IPS DF 6.9 (cell line): ENCODE data around the gene TGFBR3.

Experiments
- DNase-seq: peaks from one replicate; pipeline ENCODE4 v3.0.0-alpha.2; 2013; ENCODE audit warnings: low read depth, low spot score
- H3K27ac ChIP-seq: one replicate; pipeline ENCODE4 v1.5.1; 2013; ENCODE audit warnings: low read length, control low read depth
- H3K27me3 ChIP-seq: 2 replicates; pipeline ENCODE4 v1.6.1; 2013; ENCODE audit warnings: mild to moderate bottlenecking, low read length; ENCODE audit not compliant: control insufficient read depth, insufficient read depth
- H3K36me3 ChIP-seq: 2 replicates; pipeline ENCODE4 v1.6.1; 2013; ENCODE audit warnings: low read length; ENCODE audit not compliant: control insufficient read depth, insufficient read depth
- H3K4me1 ChIP-seq: 2 replicates; pipeline ENCODE4 v1.6.1; 2013; ENCODE audit warnings: low read length; ENCODE audit not compliant: control insufficient read depth, insufficient read depth
- H3K4me3 ChIP-seq: 2 replicates; pipeline ENCODE4 v1.5.1; 2013; ENCODE audit warnings: mild to moderate bottlenecking, low read length
- H3K9me3 ChIP-seq: 2 replicates; pipeline ENCODE4 v1.6.1; 2013; ENCODE audit warnings: low read length, inconsistent platforms; ENCODE audit not compliant: control insufficient read depth, insufficient read depth
- WGBS: extraction: QIAGEN DNeasy Blood & Tissue Kit; methylation state at CpG from one replicate; pipeline ENCODE4 v1.1.7; 2013; ENCODE audit warnings: mixed read lengths, missing lambda C conversion rate; ENCODE audit not compliant: insufficient read length, insufficient coverage; 5-methylcytosine and 5-hydroxymethylcytosine counted together

Gene TGFBR3

GRCh38 chr1:91801496-91802115 lies 84.3 kb downstream of the TGFBR3 start:
- no peaks in the 10 kb centered on the region for H3K9me3 ChIP-seq
- no peak overlapping the region for H3K4me3 ChIP-seq
- H3K4me1 ChIP-seq, result no peaks in the 10 kb centered on the region
- DNase-seq, result no peak
- no peaks in the 10 kb centered on the region for H3K27me3 ChIP-seq
- WGBS, result no CpG with 5 or more reads among the region's 3 CpGs
- H3K27ac ChIP-seq, result no peak overlapping the region
- no peaks in the 10 kb centered on the region for H3K36me3 ChIP-seq

GRCh38 chr1:91799863-91800262 lies 86.1 kb downstream of the TGFBR3 start:
- H3K27ac ChIP-seq, result no peak overlapping the region
- no peaks in the 10 kb centered on the region for H3K9me3 ChIP-seq
- no CpG with 5 or more reads among the region's 3 CpGs for WGBS
- DNase-seq, result no peak
- no peaks in the 10 kb centered on the region for H3K4me1 ChIP-seq
- no peak overlapping the region for H3K4me3 ChIP-seq
- no peaks in the 10 kb centered on the region for H3K36me3 ChIP-seq
- no peaks in the 10 kb centered on the region for H3K27me3 ChIP-seq

- DNase-seq, result no peak
- H3K27ac ChIP-seq, result no peak overlapping the region
- H3K9me3 ChIP-seq, result no peaks in the 10 kb centered on the region
- no CpG with 5 or more reads among the region's 5 CpGs for whole genome bisulfite sequencing
- H3K4me3 ChIP-seq, result no peak overlapping the region
- no peaks in the 10 kb centered on the region for H3K27me3 ChIP-seq
- H3K4me1 ChIP-seq, result no peaks in the 10 kb centered on the region
- H3K36me3 ChIP-seq, result no peaks in the 10 kb centered on the region
Measured at GRCh38 chr1:91799159-91799558, 86.8 kb downstream of the TGFBR3 start.

- WGBS, result no CpG with 5 or more reads among the region's 2 CpGs
- Histone ChIP-seq H3K27ac (no peak overlapping the region), H3K4me1 (no peaks in the 10 kb centered on the region), H3K9me3 (no peaks in the 10 kb centered on the region), H3K36me3 (no peaks in the 10 kb centered on the region), H3K27me3 (no peaks in the 10 kb centered on the region), H3K4me3 (no peak overlapping the region)
- DNase-seq, result no peak
Measured at GRCh38 chr1:91798740-91799139, 87.2 kb downstream of the TGFBR3 start.

GRCh38 chr1:91798241-91798648 lies 87.7 kb downstream of the TGFBR3 start:
- no CpG with 5 or more reads among the region's 5 CpGs for WGBS
- H3K4me1 ChIP-seq, result no peaks in the 10 kb centered on the region
- H3K27ac ChIP-seq, result no peak overlapping the region
- no peak for DNase-seq
- no peaks in the 10 kb centered on the region for H3K9me3 ChIP-seq
- H3K4me3 ChIP-seq, result no peak overlapping the region
- no peaks in the 10 kb centered on the region for H3K36me3 ChIP-seq
- no peaks in the 10 kb centered on the region for H3K27me3 ChIP-seq

- no peaks in the 10 kb centered on the region for H3K36me3 ChIP-seq
- DNase-seq, result no peak
- no peak overlapping the region for H3K27ac ChIP-seq
- H3K4me3 ChIP-seq, result no peak overlapping the region
- no peaks in the 10 kb centered on the region for H3K9me3 ChIP-seq
- WGBS, result no CpG with 5 or more reads among the region's 1 CpG
- H3K4me1 ChIP-seq, result no peaks in the 10 kb centered on the region
- no peaks in the 10 kb centered on the region for H3K27me3 ChIP-seq
Measured at GRCh38 chr1:91797164-91797563, 88.8 kb downstream of the TGFBR3 start.

GRCh38 chr1:91796390-91796654 lies 89.6 kb downstream of the TGFBR3 start:
- no CpG with 5 or more reads among the region's 4 CpGs for WGBS
- H3K27ac ChIP-seq, result no peak overlapping the region
- DNase-seq, result no peak
- H3K4me1 ChIP-seq, result peaks cover 2% of the 10 kb centered on the region; the same call in 1 of the 2 replicates
- no peaks in the 10 kb centered on the region for H3K9me3 ChIP-seq
- H3K27me3 ChIP-seq, result no peaks in the 10 kb centered on the region
- H3K4me3 ChIP-seq, result no peak overlapping the region
- no peaks in the 10 kb centered on the region for H3K36me3 ChIP-seq

GRCh38 chr1:91795591-91796389 lies 90.2 kb downstream of the TGFBR3 start:
- no CpG with 5 or more reads among the region's 7 CpGs for WGBS
- H3K27ac ChIP-seq, result no peak overlapping the region
- no peaks in the 10 kb centered on the region for H3K9me3 ChIP-seq
- H3K4me1 ChIP-seq, result peaks cover 2% of the 10 kb centered on the region; the same call in 1 of the 2 replicates
- no peaks in the 10 kb centered on the region for H3K36me3 ChIP-seq
- H3K4me3 ChIP-seq, result no peak overlapping the region
- DNase-seq, result no peak
- H3K27me3 ChIP-seq, result no peaks in the 10 kb centered on the region

GRCh38 chr1:91793877-91794276 lies 92.1 kb downstream of the TGFBR3 start:
- H3K27me3 ChIP-seq, result no peaks in the 10 kb centered on the region
- H3K36me3 ChIP-seq, result no peaks in the 10 kb centered on the region
- no peak overlapping the region for H3K27ac ChIP-seq
- H3K4me1 ChIP-seq, result peaks cover 2% of the 10 kb centered on the region; the same call in 1 of the 2 replicates
- H3K9me3 ChIP-seq, result no peaks in the 10 kb centered on the region
- no peak for DNase-seq
- no CpG with 5 or more reads among the region's 3 CpGs for WGBS
- no peak overlapping the region for H3K4me3 ChIP-seq

GRCh38 chr1:91793189-91793588 lies 92.8 kb downstream of the TGFBR3 start:
- Histone ChIP-seq H3K27me3 (no peaks in the 10 kb centered on the region), H3K27ac (no peak overlapping the region)

More at GRCh38 chr1:91793189-91793588, 92.8 kb downstream of the TGFBR3 start:
- WGBS, result no CpG with 5 or more reads among the region's 5 CpGs
- Histone ChIP-seq H3K4me3 (no peak overlapping the region), H3K4me1 (peaks cover 2% of the 10 kb centered on the region; the same call in 1 of the 2 replicates), H3K9me3 (no peaks in the 10 kb centered on the region), H3K36me3 (no peaks in the 10 kb centered on the region)
- no peak for DNase-seq
